Breast epithelium (tissue), 3 donors: Measurements from ENCODE around the gene RPH3AL.

Experiments used
- CTCF ChIP-seq, 3 donors: fragments of 450-650 bp; IDR thresholded peaks; one replicate each; pipeline ENCODE4 v1.5.1; 2016 to 2017; ENCODE audit warnings: antibody characterized with exemption in 3 of 3, mild to moderate bottlenecking in 3 of 3, moderate library complexity in 3 of 3
- POLR2AphosphoS5 ChIP-seq, 3 donors: sonication (generic); formaldehyde crosslinking; IDR thresholded peaks; one replicate each; pipeline ENCODE4 v1.6.1; 2017; ENCODE audit warnings: antibody characterized with exemption in 3 of 3

DNA sequence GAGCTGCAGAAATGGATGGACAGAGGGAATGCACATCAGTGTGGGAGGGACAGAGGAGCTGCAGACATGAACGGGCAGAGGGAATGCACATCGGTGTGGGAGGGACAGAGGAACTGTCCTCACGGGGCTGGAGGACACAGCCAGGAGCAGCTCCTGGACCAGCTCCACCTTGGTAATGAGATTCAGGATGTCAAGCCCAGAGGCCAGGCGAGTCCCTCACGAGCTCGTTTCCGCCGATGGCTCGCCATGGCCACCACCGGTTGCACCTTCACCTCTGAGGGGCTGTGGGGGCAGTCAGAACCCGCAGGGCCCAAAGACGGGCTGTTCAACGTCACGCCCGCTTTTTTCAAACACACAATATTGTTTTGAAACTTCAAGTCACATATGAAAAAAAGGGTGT is 56.2 kb downstream of the RPH3AL start:
- no peak for TF ChIP-seq CTCF (IDR thresholded peaks at IDR 0.05)
- TF ChIP-seq POLR2AphosphoS5 (IDR thresholded peaks at IDR 0.05), result no peak
